HG03139 (cell line): ENCODE results near the gene CDC5L.
"Not testable (repeated sequence)": the region's sequence is repeated elsewhere in the genome, so short reads cannot be mapped to it uniquely, and the experiment has no call there.

Experiments
- ATAC-seq: cut with Tn5 transposase; IDR thresholded peaks from one replicate; pipeline ENCODE4 v1.9.1; 2021; ENCODE audit not compliant: unreplicated experiment

The CDC5L gene

GRCh38 chr6:44387346-44388134 lies at the start of gene CDC5L:
CDC5L (plus strand) TSS chr6:44387706; CDS start chr6:44387824, 118 bp downstream.
- ATAC-seq = peak; percentile 86

GRCh38 chr6:44338228-44339122 lies 49.0 kb upstream of the CDC5L start:
- ATAC-seq = no peak

- no peak for ATAC-seq
These were observed 48.2 kb upstream of the CDC5L start for GRCh38 chr6:44339301-44339700.

GRCh38 chr6:44339763-44340625 lies 47.5 kb upstream of the CDC5L start:
- no peak for ATAC-seq

- ATAC-seq = no peak
These were observed 46.2 kb upstream of the CDC5L start for GRCh38 chr6:44341095-44341890.

- ATAC-seq = no peak
These were observed 45.5 kb upstream of the CDC5L start for GRCh38 chr6:44342052-44342451.

GRCh38 chr6:44342489-44342888 lies 45.0 kb upstream of the CDC5L start, which contains the start of gene SPATS1:
SPATS1 (plus strand) TSS chr6:44342650; CDS start chr6:44343096, 446 bp downstream.
- ATAC-seq = no peak

GRCh38 chr6:44346818-44347217 lies 40.7 kb upstream of the CDC5L start:
- ATAC-seq = not testable (repeated sequence)

- ATAC-seq = no peak
These were observed 37.4 kb upstream of the CDC5L start for GRCh38 chr6:44349904-44350649.

- ATAC-seq = not testable (repeated sequence)
These were observed 36.9 kb upstream of the CDC5L start for GRCh38 chr6:44350650-44350994.

GRCh38 chr6:44352259-44352658 lies 35.2 kb upstream of the CDC5L start:
- no peak for ATAC-seq

GRCh38 chr6:44353336-44353735 lies 34.2 kb upstream of the CDC5L start:
- no peak for ATAC-seq

- no peak for ATAC-seq
These were observed 31.9 kb upstream of the CDC5L start for GRCh38 chr6:44355640-44356039.

GRCh38 chr6:44356487-44356886 lies 31.0 kb upstream of the CDC5L start:
- ATAC-seq = no peak

GRCh38 chr6:44359973-44360372 lies 27.5 kb upstream of the CDC5L start:
- ATAC-seq = no peak

- no peak for ATAC-seq
These were observed 25.6 kb upstream of the CDC5L start for GRCh38 chr6:44361947-44362346.

GRCh38 chr6:44363377-44363926 lies 24.1 kb upstream of the CDC5L start:
- no peak for ATAC-seq

GRCh38 chr6:44366781-44367180 lies 20.7 kb upstream of the CDC5L start:
- ATAC-seq = no peak

GRCh38 chr6:44367681-44368080 lies 19.8 kb upstream of the CDC5L start:
- ATAC-seq = no peak
